Measurements from ENCODE around the gene GRIK2.

DNA sequence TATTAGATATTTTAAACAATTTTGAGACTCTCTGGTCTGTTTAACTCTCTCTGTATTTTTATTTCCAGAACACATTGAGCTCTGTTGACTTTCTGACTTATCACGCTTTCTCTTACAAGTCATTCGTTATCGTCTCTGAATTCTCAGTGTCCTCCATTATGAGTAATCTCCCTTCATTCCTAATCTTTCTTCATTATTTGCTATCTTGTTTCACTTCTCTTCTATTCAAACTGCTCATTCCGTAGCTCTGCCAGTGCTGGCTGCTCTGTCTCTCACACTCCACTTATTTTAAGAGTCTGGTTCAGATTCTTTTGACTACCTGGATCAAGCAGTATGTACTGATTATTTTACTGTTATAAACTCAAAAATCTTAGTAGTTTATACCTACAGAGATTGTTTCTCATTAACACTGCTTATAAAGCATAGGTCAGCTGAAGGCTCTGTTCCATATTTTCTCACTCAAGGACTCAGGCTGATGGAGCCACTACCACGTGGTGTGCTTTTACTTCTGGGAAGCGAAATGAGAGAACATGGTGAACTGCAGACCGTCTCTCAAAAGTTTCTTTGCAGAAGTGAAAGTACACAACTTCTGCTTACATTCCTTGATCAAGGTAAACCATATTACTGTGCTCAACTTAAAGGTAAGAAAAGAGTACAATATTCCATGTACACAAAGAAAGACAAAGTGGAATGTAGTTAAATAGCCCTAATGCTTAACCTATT is 485.2 kb downstream of the GRIK2 start:
- no peak for TF ChIP-seq POLR2A (IDR thresholded peaks at IDR 0.05; ENCODE audit: low read depth)
- TF ChIP-seq, protein P1, sequence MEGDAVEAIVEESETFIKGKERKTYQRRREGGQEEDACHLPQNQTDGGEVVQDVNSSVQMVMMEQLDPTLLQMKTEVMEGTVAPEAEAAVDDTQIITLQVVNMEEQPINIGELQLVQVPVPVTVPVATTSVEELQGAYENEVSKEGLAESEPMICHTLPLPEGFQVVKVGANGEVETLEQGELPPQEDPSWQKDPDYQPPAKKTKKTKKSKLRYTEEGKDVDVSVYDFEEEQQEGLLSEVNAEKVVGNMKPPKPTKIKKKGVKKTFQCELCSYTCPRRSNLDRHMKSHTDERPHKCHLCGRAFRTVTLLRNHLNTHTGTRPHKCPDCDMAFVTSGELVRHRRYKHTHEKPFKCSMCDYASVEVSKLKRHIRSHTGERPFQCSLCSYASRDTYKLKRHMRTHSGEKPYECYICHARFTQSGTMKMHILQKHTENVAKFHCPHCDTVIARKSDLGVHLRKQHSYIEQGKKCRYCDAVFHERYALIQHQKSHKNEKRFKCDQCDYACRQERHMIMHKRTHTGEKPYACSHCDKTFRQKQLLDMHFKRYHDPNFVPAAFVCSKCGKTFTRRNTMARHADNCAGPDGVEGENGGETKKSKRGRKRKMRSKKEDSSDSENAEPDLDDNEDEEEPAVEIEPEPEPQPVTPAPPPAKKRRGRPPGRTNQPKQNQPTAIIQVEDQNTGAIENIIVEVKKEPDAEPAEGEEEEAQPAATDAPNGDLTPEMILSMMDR (IDR thresholded peaks at IDR 0.05) = no peak
- no peak for TF ChIP-seq EP300 (IDR thresholded peaks at IDR 0.05)

Data from esophagus muscularis mucosa (tissue), 4 donors.